HCT116 (cell line): ENCODE data around the gene AMZ1. TPM values are rescaled to one million over a fixed set of nuclear protein-coding genes. Genes with fewer than 3 reads are reported as not detected.

Experiments
- ATAC-seq: fragments of 200-7000 bp; cut with Tn5 transposase; 2 replicates; pipeline ENCODE4 v1.9.1; 2020; ENCODE audit warnings: mild to moderate bottlenecking, moderate library complexity
- BruUV-seq: library from RNA; stranded (reverse); fragments of 400-500 nt; replicated peaks from 2 replicates; lab custom pipeline; 2021; lab: Mats Ljungman, UMichigan
- CTCF ChIA-PET: fragments of 300-600 bp; sonication (Branson Sonifier 250); formaldehyde crosslinking; loops from one replicate; lab custom pipeline; 2021; ENCODE audit warnings: antibody characterized with exemption; lab: Charles Lee
- POLR2A ChIA-PET: fragments of 300-600, 350-600 bp; sonication (Branson Sonifier 250); formaldehyde crosslinking; loops from one replicate; lab custom pipeline; 2021; ENCODE audit warnings: antibody characterized with exemption; lab: Charles Lee
- RAD21 ChIA-PET, 2 experiments: fragments of 300-600 bp; sonication (Branson Sonifier 250); formaldehyde crosslinking; loops; one replicate each; lab custom pipeline; 2023; ENCODE audit warnings: low total read pairs in 2 of 2; ENCODE audit not compliant: uncharacterized antibody in 2 of 2, unreplicated experiment in 2 of 2, low non-redundant PET in 1 of 2; lab: Charles Lee
- DNase-seq: peaks from one replicate; pipeline ENCODE4 v3.0.0-alpha.2; 2010; ENCODE audit warnings: low read depth, low spot score
- H2AFZ ChIP-seq: fragments of 200-600 bp; shearing (Covaris generic), sonication (generic); 2 replicates; pipeline ENCODE4 v1.6.1; 2017; ENCODE audit warnings: low read depth, mixed run types, mixed read lengths, antibody characterized with exemption, low read length; ENCODE audit not compliant: poor library complexity, severe bottlenecking
- H3K27ac ChIP-seq: 2 replicates; pipeline ENCODE4 v1.5.1; 2012; ENCODE audit warnings: low read depth, low read length
- H3K27me3 ChIP-seq: fragments of 200-600 bp; sonication (generic); 2 replicates; pipeline ENCODE4 v1.6.1; 2016; ENCODE audit warnings: mixed run types, low read length, mixed read lengths; ENCODE audit not compliant: insufficient read depth
- H3K36me3 ChIP-seq, 2 experiments: fragments of 200-500 bp in 1 of 2; fragments of 200-600 bp in 1 of 2; sonication (Bioruptor generic) in 1 of 2; sonication (generic) in 1 of 2; 2 replicates each; pipeline versions ENCODE4 v1.5.1 to v1.6.1; 2014 to 2016; ENCODE audit warnings: low read length in 2 of 2, inconsistent platforms in 1 of 2, mixed read lengths in 1 of 2, mixed run types in 1 of 2; ENCODE audit not compliant: insufficient read depth in 2 of 2, control insufficient read depth in 1 of 2
- H3K4me1 ChIP-seq, 2 experiments: fragments of 200-600 bp in 1 of 2; sonication (generic) in 1 of 2; 2 replicates each; pipeline versions ENCODE4 v1.5.1 to v1.6.1; 2012 to 2017; ENCODE audit warnings: low read length in 2 of 2, inconsistent platforms in 1 of 2, mild to moderate bottlenecking in 1 of 2, mixed read lengths in 1 of 2, mixed run types in 1 of 2, moderate library complexity in 1 of 2; ENCODE audit not compliant: insufficient read depth in 2 of 2, control insufficient read depth in 1 of 2
- H3K4me2 ChIP-seq: fragments of 200-600 bp; sonication (generic); 2 replicates; pipeline ENCODE4 v1.6.1; 2017; ENCODE audit warnings: mixed run types, low read length, mixed read lengths
- H3K4me3 ChIP-seq, 2 experiments: fragments of 200-600 bp in 1 of 2; sonication (generic) in 1 of 2; replicated peaks in 1 of 2; 2 replicates each; pipeline ENCODE4 v1.5.1; 2011 to 2016; ENCODE audit warnings: low read length in 2 of 2, control low read depth in 1 of 2, low read depth in 1 of 2, mild to moderate bottlenecking in 1 of 2, mixed read lengths in 1 of 2, mixed run types in 1 of 2
- H3K79me2 ChIP-seq: fragments of 200-600 bp; sonication (generic); 2 replicates; pipeline ENCODE4 v1.6.1; 2017; ENCODE audit warnings: mild to moderate bottlenecking, mixed run types, low read length, moderate library complexity, mixed read lengths; ENCODE audit not compliant: insufficient read depth
- H3K9ac ChIP-seq: fragments of 200-600 bp; sonication (generic); 2 replicates; pipeline ENCODE4 v1.6.1; 2016; ENCODE audit warnings: low read length, mixed read lengths
- H3K9me2 ChIP-seq: fragments of 200-600 bp; sonication (generic), shearing (Covaris generic); 2 replicates; pipeline ENCODE4 v1.6.1; 2017; ENCODE audit warnings: mixed run types, mild to moderate bottlenecking, moderate library complexity; ENCODE audit not compliant: insufficient read depth
- H3K9me3 ChIP-seq, 2 experiments: fragments of 200-500 bp in 1 of 2; fragments of 200-600 bp in 1 of 2; sonication (Bioruptor generic) in 1 of 2; sonication (generic) in 1 of 2; 2 replicates each; pipeline ENCODE4 v1.6.1; 2014 to 2017; ENCODE audit warnings: low read length in 2 of 2, mixed read lengths in 2 of 2, inconsistent platforms in 1 of 2, low read depth in 1 of 2, mild to moderate bottlenecking in 1 of 2, mixed run types in 1 of 2, moderate library complexity in 1 of 2; ENCODE audit not compliant: control insufficient read depth in 1 of 2, insufficient read depth in 1 of 2
- H4K20me1 ChIP-seq: fragments of 200-600 bp; sonication (generic), shearing (Covaris generic); 2 replicates; pipeline ENCODE4 v1.6.1; 2017; ENCODE audit warnings: mixed run types, mild to moderate bottlenecking, moderate library complexity; ENCODE audit not compliant: insufficient read depth
- CEBPB ChIP-seq: IDR thresholded peaks from 2 replicates; pipeline ENCODE4 v1.6.1; 2012; ENCODE audit warnings: low read depth
- CTCF ChIP-seq, 3 experiments: fragments of 200-600 bp in 1 of 3; sonication (generic) in 1 of 3; IDR thresholded peaks in 2 of 3; conservative IDR thresholded peaks in 1 of 3; 2 replicates each; pipeline ENCODE4 v1.5.1; 2012 to 2017; ENCODE audit warnings: low read depth in 2 of 3, low read length in 2 of 3, antibody characterized with exemption in 1 of 3, borderline replicate concordance in 1 of 3, control low read depth in 1 of 3, mild to moderate bottlenecking in 1 of 3, mixed read lengths in 1 of 3, mixed run types in 1 of 3, moderate library complexity in 1 of 3; ENCODE audit not compliant: insufficient read depth in 1 of 3
- EGR1 ChIP-seq: IDR thresholded peaks from 2 replicates; pipeline ENCODE4 v1.6.1; 2012; ENCODE audit warnings: low read depth
- JUND ChIP-seq: IDR thresholded peaks from 2 replicates; pipeline ENCODE4 v1.6.1; 2012
- RAD21 ChIP-seq: IDR thresholded peaks from 2 replicates; pipeline ENCODE4 v1.6.1; 2012; ENCODE audit warnings: low read depth, mild to moderate bottlenecking
- SIN3A ChIP-seq: IDR thresholded peaks from 2 replicates; pipeline ENCODE4 v1.6.1; 2012; ENCODE audit warnings: low read depth
- intact Hi-C: fragments of 100-400 bp; cut with micrococcal nuclease; formaldehyde crosslinking; loops from 2 replicates; pipeline ENCODE4 v1.10.0; 2022
- total RNA-seq: library from RNA; stranded (reverse); gene quantifications from one replicate; pipeline ENCODE4 v1.2.1, GENCODE V29; 2021; ENCODE audit not compliant: unreplicated experiment

The AMZ1 gene
- total RNA-seq, 1 experiment from 2014 or later: not detected

DNA sequence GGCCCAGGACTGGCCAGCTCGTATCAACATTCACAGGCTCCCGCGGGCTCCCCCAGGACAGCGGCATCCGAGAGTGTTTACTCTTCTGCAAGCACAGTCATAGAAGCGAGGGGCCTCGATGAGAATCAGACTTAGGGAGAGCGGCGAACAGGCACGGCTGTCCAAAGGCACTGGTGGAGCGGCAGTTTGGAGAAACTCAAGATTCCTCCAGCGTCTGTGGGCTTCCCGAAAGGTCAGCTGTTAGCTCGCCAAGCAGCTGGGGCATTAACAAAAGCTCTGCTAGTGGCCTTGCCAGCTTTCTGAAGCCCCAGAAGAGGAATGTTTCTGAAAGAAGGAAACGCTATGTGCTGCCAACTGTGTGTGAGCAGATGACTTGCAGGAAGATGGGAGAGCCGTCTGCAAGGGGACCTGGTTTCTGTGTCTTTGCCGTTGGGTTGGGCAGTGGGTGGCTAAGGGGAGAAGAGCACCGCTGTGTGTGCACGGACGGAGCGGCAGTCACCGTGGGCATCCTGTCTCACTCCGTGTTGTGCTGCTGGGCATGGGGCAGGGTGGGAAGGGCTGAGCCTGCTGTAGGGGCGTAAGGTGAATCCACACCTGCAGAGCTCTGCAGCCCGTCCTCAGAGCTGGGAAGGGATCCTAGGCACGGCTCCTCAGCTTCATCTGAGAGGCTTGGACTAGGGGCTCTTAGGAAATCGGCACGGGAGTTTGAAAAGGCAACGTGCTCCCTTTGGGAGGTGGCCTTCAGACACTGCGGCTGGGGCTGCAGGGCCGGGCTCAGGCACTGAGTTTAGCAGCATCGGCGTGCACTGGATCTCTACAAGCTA lies 42.1 kb downstream of the AMZ1 start:
- Histone ChIP-seq H4K20me1 (no peaks in the 10 kb centered on the region), H3K4me1 (peaks cover 0 to 11% of the 10 kb centered on the region in 2 experiments; a peak in 1 of 4 replicates), H3K4me3 (no peak overlapping the region), H3K9me2 (no peaks in the 10 kb centered on the region), H2AFZ (no peak overlapping the region), H3K27ac (no peak overlapping the region), H3K9me3 (no peaks in the 10 kb centered on the region), H3K9ac (no peak overlapping the region), H3K79me2 (no peaks in the 10 kb centered on the region), H3K27me3 (no peaks in the 10 kb centered on the region), H3K4me2 (no peak overlapping the region), H3K36me3 (no peaks in the 10 kb centered on the region)
- no TSS peak for BruUV-seq
- CTCF ChIA-PET: no interaction called here
- TF ChIP-seq JUND (no peak), RAD21 (no peak), CTCF (IDR thresholded peaks at IDR 0.05 in 2 of 3, conservative IDR thresholded peaks at IDR 0.05 in 1 of 3; ENCODE audit: borderline replicate concordance in 1 of 3, insufficient read depth in 1 of 3, low read depth in 2 of 3, low read length in 2 of 3) (no peak), SIN3A (no peak), CEBPB (no peak), EGR1 (no peak)
- POLR2A ChIA-PET: no interaction called here
- RAD21 ChIA-PET: no interaction called here
- intact Hi-C loops: no loop called here
- DNase-seq (no peak), ATAC-seq (no peak)
